Fibroblast of lung (primary cell): ENCODE results near the gene SYT8.

ENCODE experiments used
- EZH2 ChIP-seq: IDR thresholded peaks from 2 replicates; pipeline ENCODE4 v1.5.1; 2012; ENCODE audit warnings: low read length, control low read depth, mild to moderate bottlenecking; ENCODE audit errors: missing control alignments
- TF ChIP-seq, protein P1 (sequence below), 2 donors: IDR thresholded peaks in 1 of 2; conservative IDR thresholded peaks in 1 of 2; 1 replicate in 1 of 2; 2 replicates in 1 of 2; pipeline ENCODE4 v1.5.1; 2011 to 2012; ENCODE audit warnings: low read length in 2 of 2, control low read depth in 1 of 2, inconsistent platforms in 1 of 2, low read depth in 1 of 2, mild to moderate bottlenecking in 1 of 2

DNA sequence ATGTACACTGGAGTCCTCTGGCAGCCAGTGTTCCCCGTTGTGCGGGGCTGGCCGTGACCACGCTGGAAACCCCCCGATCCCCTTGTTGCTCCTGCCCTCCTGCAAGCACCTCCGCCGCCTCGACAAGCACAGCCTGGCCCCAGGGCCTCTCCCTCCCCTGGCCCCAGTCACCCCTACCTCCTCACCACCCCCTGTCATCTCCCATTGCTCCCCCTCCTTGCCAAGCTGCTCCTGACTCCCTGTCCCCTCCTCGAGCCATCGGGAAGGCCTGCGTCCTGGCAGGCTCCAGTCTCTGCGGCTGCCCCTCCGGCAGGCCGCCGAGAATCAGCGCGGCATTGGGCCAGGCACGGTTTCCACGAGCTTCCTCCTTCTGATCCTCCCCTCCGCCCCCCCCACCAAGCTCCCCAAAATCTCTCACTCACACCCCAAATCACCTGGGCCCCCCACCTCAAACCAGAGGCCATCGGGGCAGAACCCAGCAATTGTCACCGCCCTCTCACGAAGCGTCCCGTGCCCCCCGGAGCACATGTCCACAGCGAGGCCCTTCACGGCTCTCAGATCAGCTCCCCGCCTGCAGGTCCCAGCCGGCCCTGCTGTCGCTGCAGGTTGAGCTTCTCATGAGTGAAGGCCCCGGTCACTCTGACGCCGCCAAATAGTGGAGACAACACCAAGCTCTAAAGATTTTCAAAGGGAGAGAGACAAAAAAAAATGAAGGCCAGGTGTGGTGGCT, 12.4 kb downstream of the SYT8 start:
- TF ChIP-seq, protein P1, sequence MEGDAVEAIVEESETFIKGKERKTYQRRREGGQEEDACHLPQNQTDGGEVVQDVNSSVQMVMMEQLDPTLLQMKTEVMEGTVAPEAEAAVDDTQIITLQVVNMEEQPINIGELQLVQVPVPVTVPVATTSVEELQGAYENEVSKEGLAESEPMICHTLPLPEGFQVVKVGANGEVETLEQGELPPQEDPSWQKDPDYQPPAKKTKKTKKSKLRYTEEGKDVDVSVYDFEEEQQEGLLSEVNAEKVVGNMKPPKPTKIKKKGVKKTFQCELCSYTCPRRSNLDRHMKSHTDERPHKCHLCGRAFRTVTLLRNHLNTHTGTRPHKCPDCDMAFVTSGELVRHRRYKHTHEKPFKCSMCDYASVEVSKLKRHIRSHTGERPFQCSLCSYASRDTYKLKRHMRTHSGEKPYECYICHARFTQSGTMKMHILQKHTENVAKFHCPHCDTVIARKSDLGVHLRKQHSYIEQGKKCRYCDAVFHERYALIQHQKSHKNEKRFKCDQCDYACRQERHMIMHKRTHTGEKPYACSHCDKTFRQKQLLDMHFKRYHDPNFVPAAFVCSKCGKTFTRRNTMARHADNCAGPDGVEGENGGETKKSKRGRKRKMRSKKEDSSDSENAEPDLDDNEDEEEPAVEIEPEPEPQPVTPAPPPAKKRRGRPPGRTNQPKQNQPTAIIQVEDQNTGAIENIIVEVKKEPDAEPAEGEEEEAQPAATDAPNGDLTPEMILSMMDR (conservative IDR thresholded peaks at IDR 0.05 in 1 of 2, IDR thresholded peaks at IDR 0.05 in 1 of 2; ENCODE audit: low read depth in 1 of 2, low read length in 2 of 2) = no peak
- no peak for TF ChIP-seq EZH2
